22Rv1 (cell line): ENCODE results near the gene MGAT2.
A peak's percentile ranks its signal among the peaks of the same experiment; 100 is the strongest.

ENCODE experiments used
- H3K27ac ChIP-seq: fragments of 450-650 bp; 2 replicates; pipeline ENCODE4 v1.5.1; 2017
- ZFX ChIP-seq: fragments of 450-650 bp; IDR thresholded peaks from 2 replicates; pipeline ENCODE4 v1.6.1; 2017; ENCODE audit warnings: antibody characterized with exemption, borderline replicate concordance
- TF ChIP-seq, protein P1 (sequence below): fragments of 450-650 bp; IDR thresholded peaks from 2 replicates; pipeline ENCODE4 v1.5.1; 2017; ENCODE audit warnings: mild to moderate bottlenecking

The MGAT2 gene

DNA sequence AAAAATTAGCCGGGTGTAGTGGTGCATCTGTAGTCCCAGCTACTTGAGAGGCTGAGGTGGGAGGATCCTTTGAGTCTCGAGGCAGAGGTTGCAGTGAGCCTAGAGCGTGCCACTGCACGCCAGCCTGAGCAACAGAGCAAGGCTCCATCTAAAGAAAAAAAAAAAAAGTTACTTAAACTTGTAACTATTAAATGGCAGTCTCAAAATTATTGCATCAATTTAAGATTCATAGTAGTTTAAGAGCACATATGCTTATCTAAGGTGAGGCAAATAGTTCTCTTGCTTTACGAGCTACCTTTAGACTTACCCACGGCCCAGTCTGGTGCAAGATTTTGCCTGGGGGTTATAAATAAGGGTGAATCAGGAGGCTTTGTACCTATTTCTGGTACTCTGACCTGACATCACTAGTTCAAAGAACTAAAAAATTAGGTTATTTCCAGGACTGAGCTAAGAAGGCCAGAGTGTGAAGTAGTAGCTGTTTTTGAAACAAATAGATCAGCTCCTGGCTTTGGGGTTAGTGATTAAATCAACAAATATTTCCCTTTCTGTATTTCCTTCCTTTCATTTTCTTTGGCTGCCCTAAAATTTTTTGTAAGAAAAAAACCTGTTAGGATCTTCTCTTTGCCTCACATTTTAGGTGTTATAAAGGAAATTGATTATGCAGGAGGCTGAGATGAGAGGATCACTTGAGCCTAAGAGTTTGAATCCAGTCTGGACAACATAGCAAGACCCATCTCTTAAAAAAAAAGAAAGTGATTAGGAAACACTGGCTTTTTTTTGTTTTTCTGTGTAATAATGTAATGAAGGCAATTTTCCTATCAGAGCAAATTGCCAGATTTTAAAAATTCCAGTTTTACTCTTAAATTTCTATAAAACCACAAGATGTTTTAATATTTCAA lies 3.6 kb downstream of the MGAT2 start:
- TF ChIP-seq, protein P1, sequence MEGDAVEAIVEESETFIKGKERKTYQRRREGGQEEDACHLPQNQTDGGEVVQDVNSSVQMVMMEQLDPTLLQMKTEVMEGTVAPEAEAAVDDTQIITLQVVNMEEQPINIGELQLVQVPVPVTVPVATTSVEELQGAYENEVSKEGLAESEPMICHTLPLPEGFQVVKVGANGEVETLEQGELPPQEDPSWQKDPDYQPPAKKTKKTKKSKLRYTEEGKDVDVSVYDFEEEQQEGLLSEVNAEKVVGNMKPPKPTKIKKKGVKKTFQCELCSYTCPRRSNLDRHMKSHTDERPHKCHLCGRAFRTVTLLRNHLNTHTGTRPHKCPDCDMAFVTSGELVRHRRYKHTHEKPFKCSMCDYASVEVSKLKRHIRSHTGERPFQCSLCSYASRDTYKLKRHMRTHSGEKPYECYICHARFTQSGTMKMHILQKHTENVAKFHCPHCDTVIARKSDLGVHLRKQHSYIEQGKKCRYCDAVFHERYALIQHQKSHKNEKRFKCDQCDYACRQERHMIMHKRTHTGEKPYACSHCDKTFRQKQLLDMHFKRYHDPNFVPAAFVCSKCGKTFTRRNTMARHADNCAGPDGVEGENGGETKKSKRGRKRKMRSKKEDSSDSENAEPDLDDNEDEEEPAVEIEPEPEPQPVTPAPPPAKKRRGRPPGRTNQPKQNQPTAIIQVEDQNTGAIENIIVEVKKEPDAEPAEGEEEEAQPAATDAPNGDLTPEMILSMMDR, result no peak
- TF ChIP-seq ZFX, result no peak
- H3K27ac ChIP-seq, result peak overlapping the region; percentile 40

DNA sequence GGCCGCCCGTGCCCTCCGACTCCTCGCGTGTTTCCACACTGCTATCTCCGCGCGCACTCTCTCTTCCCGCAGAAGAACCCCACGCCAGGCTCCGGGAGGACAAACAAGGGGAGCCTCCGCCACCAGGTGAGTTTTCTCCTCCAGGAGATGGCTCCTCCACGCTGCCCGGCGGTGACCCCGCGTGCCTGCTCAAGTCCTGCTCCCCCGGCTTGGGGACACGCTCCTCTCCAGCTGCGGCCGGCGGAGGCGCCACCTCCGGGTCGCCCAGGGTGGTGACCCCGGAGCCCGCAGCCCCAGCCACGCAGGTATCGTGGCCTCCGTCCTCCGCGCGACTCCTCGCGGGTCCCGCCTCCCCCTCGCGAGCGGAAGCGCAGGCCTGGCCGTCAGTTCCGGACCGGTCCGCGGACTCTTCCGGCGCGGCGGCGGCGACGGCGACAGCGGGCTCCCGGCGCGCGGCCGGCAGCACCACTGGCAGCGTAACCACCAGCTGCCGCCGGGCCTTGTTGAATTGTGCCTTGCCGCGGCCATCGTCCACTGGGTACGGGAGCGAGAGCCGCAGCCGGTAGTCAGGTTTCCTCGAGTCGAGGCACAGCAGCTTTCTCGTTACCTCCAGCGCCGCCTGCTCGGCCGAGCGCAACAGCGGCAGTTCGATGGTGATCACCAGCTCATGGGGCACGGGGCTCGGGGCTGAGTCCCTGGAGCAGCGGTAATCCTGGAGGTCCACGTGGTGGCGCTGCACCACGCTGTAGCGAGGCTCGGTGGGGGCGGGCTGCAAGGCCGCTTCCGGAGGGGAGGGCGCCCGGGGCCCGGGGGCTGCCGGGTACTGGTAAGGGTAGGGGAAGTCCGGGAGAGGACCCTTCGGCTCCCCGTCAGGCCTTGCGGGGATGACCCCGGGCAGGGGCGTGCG lies 13.3 kb downstream of the MGAT2 start:
- TF ChIP-seq, protein P1, result peak; percentile 93
- TF ChIP-seq ZFX, result no peak
- peak overlapping the region; percentile 98 for H3K27ac ChIP-seq

DNA sequence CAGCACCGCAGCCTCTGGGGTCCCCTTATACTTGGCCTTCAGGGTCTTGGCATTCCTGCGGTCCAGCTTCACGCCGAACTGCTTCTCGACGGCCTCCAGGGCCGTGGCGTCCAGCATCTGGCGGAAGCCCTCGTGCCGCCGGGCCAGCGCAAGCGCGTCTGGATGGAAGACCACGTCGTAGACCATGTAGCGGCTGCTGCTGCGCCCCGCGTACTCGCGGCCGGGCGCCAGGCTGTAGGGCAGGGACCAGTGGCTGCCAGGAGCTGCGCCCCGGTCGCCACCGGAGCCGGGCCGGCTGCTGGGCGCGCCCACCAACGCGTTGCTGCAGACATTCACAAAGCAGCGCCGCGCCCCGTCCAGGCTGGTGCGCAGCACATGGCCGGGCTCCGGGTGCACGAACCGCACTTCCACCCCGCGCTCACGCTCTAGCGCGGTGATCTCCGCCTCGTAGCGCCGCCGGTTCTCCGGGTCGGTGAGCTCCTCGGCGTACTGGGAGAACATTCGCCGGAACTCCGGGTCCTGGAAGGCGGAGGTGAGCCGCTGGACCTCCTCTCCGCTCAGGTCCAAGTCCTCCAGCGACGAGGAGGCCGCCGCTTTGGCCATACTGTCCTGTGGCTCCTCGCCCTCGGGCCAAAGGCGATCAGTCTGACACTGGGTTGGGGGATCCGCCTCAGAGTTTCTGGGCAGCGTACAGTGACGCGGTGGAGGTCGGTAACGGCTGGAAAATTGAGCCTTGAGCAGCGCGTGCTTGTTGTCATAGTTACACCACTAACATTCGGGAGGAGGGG lies 14.1 kb downstream of the MGAT2 start, which contains the start of gene DNAAF2:
DNAAF2 (minus strand) TSS at position 698 of the 788 bp plus-strand sequence; CDS start at position 603, 95 bp downstream.
- H3K27ac ChIP-seq, result peak within 1 kb of the TSS; percentile 98
- TF ChIP-seq ZFX, result no peak
- TF ChIP-seq, protein P1, result peak; percentile 53

DNA sequence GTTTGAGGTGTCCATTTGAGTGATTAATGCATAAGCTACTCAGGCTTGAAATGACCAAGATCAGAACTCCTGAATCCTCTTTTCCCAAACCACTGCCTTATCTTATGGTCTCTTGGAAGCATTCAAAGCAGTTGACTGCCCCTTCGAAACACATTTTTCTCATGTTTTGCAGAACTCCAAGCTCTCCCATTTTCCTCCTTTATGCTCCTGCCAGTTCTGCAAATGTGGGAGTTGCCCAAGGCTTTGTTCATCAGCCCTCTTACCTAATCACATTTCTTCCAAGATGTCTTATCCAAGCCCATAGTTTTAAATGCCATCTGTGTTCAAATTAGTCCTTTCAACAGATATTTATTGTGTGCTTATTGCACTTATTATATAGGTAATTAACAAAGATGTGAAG lies 16.3 kb downstream of the MGAT2 start:
- 0 out of 2 replicates have a peak overlapping the region, but pooled peaks have one; percentile 98 for H3K27ac ChIP-seq
- TF ChIP-seq, protein P1, result no peak
- no peak for TF ChIP-seq ZFX

DNA sequence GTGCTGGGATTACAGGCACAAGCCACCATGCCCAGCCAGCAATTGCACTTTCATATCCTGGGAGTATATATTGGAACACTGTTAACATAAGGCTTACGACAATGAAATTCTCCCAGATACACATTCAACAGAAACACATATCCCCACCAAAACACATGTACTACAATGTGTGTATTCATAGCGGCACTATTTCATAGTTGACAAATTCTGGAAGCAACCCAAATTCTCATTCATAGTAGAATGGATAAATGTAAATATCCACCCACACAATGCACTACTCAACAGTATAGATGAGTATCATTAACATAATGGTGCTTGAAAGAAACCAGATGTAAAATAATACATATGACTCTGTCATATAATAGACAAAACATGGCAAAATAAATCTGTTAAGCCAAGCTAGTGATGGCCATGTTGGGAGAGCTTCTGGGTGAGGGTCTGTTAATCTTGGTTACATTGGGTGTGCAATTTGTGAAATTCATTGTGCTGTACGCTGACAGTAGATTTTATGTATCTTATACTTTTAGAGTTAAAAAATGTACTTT lies 17.0 kb downstream of the MGAT2 start:
- H3K27ac ChIP-seq, result no peak overlapping the region
- TF ChIP-seq, protein P1, result no peak
- TF ChIP-seq ZFX, result no peak
